ENCODE data around the gene FKBP2.

Gene FKBP2

DNA sequence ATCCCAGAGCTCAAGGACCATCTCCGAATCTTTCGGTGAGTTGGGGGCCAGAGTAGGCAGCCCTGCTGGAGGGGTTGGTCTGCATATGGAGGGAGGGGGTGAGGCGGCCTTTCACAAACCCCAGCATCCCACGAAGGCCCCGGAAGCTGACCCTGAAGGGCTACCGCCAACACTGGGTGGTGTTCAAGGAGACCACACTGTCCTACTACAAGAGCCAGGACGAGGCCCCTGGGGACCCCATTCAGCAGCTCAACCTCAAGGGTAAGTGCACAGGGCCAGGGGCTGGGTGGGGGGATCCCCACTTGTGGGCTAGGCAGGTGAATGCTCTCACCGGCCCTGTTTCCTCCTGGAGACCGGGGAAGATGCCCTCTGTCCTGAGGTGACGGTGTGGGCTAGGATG is 21.1 kb upstream of the FKBP2 start:
- no peak for DNase-seq

DNA sequence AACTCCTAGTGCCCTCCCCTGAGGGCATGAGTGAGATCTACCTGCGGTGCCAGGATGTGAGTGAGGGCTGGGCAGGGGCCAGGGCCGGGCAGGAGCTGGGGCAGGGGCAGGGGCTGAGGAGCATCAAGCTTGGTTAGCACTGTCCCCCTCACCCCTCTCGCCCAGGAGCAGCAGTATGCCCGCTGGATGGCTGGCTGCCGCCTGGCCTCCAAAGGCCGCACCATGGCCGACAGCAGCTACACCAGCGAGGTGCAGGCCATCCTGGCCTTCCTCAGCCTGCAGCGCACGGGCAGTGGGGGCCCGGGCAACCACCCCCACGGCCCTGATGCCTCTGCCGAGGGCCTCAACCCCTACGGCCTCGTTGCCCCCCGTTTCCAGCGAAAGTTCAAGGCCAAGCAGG is 20.6 kb upstream of the FKBP2 start:
- no peak for DNase-seq

DNA sequence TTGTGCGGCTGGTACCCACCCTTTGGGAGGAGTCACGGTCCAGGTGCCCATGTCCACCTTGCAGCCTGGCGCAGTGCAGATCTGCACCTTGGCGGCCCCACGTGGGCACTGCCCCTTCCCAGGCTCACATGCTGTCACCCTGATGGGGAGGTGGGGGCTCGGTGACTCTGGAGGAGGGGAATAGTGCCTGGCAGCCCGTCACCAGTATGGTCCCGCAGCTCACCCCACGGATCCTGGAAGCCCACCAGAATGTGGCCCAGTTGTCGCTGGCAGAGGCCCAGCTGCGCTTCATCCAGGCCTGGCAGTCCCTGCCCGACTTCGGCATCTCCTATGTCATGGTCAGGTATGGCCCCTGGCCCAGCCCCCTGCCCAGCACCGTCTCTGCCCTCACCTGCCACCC is 20.1 kb upstream of the FKBP2 start:
- no peak for DNase-seq

DNA sequence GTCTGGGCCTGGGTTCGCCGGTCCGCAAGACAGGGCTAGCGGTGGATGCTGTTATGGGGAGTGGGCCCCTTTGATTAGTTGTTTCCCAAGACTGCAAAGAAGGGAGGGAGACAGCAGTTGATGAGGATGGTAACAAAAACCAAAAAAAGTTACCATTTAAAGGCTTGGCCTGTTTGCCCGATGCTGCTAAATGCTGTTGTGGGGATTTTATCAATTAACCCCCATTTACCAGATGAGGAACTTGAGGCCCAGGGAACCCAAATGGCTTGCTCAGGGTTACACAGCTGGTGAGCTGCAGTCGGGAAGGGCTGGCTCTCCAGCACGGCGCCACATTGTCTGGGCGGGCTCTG is 18.3 kb upstream of the FKBP2 start:
- no peak for DNase-seq

DNA sequence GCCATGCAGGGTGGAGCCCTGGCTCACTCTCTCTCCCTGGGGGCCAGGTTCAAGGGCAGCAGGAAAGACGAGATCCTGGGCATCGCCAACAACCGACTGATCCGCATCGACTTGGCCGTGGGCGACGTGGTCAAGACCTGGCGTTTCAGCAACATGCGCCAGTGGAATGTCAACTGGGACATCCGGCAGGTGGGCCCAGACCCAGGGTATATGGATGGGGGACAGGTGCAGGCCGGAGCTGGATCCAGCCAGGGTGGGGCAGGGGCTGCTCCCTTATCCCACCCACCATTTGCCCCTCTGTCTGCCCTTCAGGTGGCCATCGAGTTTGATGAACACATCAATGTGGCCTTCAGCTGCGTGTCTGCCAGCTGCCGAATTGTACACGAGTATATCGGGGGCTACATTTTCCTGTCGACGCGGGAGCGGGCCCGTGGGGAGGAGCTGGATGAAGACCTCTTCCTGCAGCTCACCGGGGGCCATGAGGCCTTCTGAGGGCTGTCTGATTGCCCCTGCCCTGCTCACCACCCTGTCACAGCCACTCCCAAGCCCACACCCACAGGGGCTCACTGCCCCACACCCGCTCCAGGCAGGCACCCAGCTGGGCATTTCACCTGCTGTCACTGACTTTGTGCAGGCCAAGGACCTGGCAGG is 17.8 kb upstream of the FKBP2 start:
- DNase-seq = no peak

DNA sequence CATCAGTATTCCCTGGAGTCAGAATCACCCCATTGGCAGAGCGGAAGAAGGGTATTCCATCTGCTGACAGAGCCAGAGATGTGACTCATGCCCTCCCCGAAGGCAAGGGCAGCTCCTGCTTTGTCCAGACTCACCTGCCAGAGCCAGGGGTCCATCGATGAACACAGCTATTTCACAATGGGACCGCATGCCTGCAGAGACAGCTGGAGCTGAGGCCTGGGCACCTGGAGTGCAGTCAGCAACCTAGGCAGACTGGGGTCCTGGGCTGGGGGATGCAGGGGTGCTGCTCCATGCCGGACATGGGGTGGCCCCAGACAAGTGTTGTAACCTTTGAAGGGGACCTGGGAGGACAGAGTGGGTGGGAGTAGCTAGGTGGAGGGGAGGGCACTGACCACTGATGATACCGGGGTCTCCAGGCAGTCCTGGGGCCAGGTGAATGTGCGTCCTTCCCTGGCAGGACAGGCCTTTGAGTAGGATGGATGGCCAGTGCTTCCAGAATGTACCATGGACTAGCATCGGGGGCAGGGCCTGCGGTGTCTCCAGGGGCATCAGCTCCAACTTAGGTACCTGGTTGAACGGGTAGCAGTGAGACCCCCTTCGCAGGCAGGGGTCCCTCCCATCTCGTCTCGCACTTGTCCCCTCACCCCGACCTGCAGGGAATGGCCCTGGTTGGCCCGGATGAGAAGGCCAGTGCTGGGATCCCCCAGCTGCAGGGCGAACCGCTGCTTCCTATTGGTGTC is 16.6 kb upstream of the FKBP2 start:
- DNase-seq = no peak

DNA sequence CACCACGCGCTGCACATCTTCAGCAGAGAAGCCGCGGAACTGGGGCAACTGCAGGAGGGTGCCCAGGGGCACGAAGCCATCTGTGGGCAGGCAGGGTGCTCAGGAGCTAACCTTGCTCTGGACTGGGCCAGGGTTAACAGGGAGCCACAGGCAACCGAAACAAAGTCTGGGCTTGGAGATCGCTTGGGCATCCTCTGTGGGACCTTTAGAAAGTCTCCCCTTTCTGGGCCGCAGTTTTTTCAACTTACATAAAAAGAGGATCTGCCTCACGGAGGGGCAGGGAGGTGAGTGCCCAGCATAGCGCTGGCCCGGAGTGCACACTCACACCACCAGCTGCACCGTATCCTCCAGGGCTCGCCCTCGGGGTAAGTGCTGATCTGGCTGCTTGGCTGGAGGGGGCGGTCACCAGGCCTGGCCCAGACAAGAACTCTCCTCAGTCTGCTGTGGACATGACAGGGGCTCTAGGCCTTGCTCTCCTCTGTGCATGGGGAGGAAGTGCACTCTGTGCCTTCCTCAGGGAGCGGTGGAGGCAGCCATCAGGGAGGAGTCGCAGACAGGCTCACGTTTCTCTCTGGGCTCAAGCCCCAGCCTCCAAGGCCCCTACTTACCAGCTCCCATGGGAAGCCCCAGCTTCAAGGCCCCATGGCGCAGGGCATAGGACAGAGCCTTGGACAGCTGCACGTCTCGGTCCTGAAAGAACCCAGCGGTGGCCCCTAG is 15.8 kb upstream of the FKBP2 start:
- no peak for DNase-seq

DNA sequence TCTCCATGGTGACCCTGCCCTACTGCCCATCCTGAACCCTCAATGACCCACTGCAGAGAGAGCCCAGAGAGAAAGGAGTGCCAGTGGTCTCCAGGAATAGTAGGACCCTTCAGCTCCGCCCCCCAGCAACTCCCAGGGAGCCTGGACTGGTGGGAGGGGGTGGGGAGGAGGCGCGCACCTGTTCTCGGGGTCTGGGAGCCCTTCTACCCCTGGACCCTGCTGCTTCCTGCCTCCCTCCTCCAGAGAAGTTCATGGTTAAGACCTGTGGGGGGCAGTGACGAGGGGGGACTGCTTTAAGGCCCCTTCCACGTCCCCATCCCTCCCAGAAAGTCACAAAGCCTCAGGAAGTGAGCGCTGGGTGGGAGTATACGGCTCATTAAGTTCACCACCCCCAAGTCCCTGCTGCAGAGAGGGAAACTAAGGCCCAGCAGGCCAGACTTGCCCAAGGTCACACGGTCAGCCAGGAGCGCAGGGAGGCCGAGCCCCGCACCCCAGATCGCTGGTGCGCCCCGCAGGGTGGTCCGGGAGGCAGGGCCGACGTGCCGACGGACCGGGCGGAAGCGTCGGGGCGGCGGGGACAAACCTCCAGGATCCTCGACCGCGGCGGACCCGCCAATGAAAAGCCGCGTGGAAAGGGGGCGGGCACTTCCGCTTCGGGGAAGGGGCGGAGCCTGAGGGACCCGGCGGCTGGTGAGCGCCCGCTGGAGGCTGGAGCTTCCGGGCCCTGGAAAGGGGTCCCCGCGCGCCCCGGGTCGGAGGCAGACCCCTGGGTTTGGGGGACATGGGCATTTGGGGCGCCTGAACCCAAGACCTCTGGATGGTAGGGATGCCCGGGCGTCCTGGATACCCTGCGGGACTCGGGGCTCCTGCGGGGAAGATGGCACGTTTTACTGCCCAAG is 15.0 kb upstream of the FKBP2 start, which contains the start of the genes NUDT22 and TRPT1:
NUDT22 (plus strand) TSS at position 667 of the 899 bp plus-strand sequence. CDS start 379 bp downstream, outside the sequence.
TRPT1 (minus strand) TSS at position 579 of the 899 bp plus-strand sequence; CDS start at position 253, 326 bp downstream.
- DNase-seq = no peak

DNA sequence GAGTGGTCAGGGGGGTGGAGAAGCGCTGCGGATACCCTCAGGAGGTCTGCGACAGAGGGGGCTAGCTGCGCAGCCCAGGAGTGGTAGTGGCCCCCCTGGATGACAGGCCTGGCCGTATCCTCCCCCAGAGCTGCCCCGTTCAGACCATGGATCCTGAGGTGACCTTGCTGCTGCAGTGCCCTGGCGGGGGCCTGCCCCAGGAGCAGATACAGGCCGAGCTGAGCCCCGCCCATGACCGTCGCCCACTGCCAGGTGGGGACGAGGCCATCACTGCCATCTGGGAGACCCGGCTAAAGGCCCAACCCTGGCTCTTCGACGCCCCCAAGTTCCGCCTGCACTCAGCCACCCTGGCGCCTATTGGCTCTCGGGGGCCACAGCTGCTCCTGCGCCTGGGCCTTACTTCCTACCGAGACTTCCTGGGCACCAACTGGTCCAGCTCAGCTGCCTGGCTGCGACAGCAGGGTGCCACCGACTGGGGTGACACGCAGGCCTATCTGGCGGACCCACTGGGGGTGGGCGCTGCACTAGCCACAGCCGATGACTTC is 14.3 kb upstream of the FKBP2 start:
- no peak for DNase-seq

DNA sequence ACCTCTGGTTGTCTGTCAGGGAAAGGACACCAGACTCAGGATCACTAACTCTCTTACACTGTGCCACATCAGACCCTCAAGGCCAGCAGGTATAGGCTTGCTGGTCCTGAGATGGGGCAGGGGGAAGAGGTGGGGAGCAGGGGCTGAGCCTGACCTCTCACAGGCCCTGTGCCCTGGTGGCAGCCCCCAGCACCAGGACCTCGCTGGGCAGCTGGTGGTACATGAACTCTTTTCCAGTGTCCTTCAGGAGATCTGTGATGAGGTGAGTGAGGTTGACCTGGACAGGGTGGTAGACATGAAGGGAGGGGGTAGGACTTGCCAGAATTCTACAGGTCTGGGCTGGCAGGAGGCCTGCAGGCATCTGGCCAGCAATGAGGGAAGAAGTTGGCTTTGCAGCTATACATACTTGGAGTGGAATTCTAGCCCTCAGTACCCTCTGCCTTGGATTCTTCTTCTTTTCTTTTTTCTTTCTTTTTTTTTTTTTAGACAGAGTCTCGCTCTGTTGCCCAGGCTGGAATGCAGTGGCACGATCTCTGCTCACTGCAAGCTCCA is 13.4 kb upstream of the FKBP2 start:
- no peak for DNase-seq

DNA sequence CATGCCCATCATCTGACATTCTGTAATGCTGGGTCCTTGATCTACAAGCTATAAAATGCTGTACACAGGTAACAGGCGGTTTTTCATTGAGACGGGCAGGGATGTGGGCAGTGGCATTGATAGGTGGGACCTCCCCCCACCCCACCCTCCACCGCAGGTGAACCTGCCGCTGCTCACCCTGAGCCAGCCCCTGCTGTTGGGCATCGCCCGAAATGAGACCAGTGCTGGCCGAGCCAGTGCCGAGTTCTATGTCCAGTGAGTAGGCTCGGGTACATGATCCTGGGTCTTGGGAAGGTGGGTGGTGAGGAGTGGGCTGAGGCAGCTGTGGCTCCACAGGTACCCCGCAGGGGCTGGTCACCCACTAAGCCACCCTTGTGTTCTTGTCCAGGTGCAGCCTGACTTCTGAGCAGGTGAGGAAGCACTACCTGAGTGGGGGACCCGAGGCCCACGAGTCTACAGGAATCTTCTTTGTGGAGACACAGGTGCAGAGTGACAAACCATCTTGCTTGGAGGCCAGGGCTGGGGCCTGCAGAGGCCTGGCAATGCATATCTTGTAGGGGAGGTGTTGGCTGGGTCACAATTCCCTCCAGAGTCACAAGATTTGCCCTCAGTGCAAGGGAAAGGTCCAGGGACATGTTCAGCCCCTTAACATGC is 11.7 kb upstream of the FKBP2 start:
- no peak for DNase-seq

DNA sequence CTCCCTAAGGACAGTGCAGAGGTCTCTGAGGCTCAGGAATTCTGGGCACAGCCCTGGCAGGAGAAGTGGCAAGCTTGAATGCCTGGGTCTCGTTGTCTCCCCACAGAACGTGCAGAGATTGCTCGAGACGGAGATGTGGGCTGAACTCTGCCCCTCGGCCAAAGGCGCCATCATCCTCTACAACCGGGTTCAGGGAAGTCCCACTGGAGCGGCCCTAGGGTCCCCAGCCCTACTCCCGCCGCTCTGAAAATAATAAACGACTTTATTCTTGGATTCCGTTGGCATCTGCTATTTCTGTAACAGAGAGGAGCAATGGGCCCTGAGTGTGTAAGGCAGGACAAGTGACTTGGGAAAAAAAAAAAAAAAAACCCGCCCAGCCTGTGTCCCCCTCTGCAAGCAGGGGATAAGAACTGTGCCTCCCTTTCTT is 11.1 kb upstream of the FKBP2 start:
- no peak for DNase-seq

DNA sequence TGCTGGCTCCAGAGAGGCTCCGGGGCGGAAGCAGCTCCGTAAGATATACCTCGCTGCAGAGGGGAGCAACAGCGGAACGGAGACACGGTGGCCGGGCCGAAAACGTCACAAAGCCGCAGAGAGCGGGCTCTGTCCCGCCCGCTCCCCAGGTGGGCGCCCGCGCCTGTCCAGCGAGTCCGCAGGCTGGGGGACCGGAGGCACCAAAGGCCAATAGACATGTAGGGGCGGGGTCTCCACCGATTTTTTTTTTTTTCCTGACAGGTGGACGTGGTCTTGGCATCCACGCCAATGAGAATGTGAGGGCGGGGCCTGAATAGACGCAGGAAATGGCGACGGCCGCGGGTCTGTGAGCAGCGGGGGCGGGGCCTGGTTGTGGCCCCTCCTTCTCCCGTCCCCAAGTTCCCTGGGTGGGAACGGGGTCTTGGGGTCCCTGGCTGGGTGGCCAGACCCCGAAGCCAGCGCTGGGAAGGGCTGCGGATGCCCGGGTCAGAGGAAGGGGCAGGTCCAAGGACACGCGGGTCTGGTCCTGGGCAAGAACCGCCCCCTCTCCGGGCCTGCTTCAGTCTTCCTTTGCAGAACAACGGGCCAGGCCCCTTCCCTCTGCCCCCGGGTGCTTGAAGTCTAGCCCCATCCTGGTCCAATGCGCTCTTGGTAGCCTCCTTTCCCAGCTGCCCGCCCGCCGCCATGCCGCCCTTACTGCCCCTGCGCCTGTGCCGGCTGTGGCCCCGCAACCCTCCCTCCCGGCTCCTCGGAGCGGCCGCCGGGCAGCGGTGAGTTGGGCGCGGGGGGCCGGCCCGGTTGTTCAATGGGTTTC is 10.5 kb upstream of the FKBP2 start, which contains the start of gene DNAJC4:
DNAJC4 (plus strand) TSS at position 378 of the 814 bp plus-strand sequence; CDS start at position 685, 307 bp downstream.
- DNase-seq = peak; percentile 93

DNA sequence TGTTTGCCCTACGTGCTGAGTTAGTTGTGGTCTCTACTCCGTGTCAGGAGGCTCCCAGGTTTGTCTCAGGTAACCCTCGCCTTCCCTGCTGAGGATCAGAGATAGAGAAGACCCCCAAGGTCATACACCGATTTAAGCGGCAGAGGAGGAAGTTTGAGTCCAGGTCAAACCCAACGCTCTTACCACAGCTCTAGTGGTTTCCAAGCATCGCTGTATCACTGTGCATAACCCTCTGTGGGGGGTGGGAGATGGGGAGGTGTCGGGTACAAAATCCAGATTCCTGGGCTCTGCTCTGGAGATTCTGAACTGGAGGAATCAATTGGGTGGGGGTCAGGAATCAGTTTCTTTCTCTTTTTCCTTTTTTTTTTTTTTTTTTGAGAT is 9.9 kb upstream of the FKBP2 start:
- no peak for DNase-seq

DNA sequence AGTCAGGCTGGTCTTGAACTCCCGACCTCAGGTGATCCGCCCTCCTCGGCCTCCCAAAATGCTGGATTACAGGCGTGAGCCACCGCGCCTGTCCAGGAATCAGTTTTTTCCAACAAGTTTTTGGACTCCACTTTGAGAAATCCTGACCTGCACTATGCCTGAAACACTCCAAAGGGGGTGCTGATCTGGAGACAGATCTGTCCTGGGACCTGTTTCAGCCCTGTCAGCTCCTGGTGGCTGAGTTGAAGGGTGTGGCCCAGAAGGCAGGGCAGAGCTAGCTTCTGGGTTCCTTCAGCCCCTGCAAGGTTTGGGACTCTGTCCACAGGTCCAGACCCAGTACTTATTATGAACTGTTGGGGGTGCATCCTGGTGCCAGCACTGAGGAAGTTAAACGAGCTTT is 9.3 kb upstream of the FKBP2 start:
- no peak for DNase-seq

DNA sequence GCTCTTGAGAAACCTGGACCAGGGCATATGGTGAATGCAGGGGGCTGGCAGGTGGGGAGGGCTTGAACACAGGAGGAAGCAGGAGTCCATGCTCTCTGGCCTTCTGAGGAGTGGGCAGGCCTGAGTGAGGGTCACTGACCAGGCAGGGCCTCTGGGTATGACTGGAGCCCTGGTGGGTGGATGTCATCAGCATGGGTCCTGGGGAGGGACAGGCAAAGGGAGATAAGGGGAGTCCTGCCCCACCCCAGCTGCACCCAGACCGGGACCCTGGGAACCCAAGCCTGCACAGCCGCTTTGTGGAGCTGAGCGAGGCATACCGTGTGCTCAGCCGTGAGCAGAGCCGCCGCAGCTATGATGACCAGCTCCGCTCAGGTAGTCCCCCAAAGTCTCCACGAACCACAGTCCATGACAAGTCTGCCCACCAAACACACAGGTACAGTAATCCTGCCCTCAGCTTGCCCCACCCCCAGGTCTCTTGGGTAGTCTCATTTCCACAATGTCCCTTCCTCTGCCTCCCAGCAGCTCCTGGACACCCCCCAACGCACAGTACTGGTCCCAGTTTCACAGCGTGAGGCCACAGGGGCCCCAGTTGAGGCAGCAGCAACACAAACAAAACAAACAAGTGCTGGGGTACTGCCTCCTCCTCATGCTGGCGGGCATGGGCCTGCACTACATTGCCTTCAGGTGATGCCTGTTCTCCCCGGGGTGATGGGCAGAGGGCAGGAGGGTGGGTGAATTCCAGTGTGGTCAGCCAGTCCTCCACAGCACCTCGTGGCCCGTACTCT is 8.5 kb upstream of the FKBP2 start:
- DNase-seq = no peak

DNA sequence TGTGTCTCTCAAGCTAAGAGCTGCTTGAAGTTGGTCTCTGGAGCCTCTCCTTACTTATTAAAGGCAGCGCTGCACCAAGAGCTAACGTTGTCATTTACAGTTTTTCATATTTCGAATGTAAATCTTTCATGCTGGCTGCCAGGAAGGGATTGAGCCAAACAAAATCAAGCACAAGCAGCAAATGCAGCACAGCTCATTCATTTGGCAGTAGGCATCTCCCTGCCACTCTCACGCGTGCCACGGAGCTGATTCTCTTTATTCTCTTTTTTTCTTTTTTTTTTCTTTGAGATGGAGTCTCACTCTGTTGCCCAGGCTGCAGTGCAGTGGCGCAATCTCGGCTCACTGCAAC is 8.0 kb upstream of the FKBP2 start:
- no peak for DNase-seq

DNA sequence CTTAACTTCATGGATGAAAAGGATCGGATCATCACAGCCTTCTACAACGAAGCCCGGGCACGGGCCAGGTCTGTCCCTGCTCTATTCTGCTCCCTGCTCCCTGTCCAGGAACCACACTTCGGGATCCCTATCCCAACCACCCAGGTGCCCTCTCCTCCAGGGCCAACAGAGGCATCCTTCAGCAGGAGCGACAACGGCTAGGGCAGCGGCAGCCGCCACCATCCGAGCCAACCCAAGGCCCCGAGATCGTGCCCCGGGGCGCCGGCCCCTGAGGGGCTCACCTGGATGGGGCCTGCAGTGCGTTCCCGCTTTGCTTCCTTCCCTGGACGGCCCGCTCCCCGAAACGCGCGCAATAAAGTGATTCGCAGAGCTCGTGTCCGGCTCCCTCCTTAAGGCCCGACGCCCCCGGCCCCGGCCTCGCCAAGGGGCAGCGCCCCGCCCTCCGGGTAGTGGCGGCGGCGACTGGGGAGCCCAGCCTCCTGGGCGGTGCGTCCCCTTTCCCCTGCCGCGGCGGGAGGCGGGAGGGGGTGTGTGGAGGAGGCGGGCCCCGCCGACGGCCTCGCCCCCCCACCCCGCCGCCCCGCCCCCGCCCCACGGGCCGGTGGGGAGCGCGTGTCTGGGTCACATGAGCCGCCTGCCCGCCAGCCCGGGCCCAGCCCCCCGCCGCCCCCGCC is 6.8 kb upstream of the FKBP2 start, which contains the start of gene VEGFB:
VEGFB (plus strand) TSS at position 672 of the 674 bp plus-strand sequence. CDS start 250 bp downstream, outside the sequence.
- DNase-seq = no peak

Measured in NCI-H1417 treated with DMSO at 0.1 percent for 48 hours (cell line).